Activated gamma-delta T cell treated with Interleukin-2 at 50 U/mL for 16 hours (primary cell): ENCODE data around the gene CLDN9.
A peak's percentile ranks its signal among the peaks of the same experiment; 100 is the strongest.

Experiments
- DNase-seq: peaks from one replicate; pipeline ENCODE4 v3.0.0-alpha.2; 2020

The CLDN9 gene

GRCh38 chr16:3058139-3059030 lies 45.7 kb downstream of the CLDN9 start:
- peak; percentile 61 for DNase-seq

- DNase-seq: peak; percentile 86
These were observed 46.5 kb downstream of the CLDN9 start for GRCh38 chr16:3059041-3059722.

GRCh38 chr16:3059723-3060242 lies 47.1 kb downstream of the CLDN9 start:
- DNase-seq: no peak

- DNase-seq: no peak
These were observed 47.8 kb downstream of the CLDN9 start for GRCh38 chr16:3060339-3061127.

GRCh38 chr16:3062553-3062952 lies 49.8 kb downstream of the CLDN9 start:
- DNase-seq: no peak

- DNase-seq: no peak
These were observed 51.1 kb downstream of the CLDN9 start for GRCh38 chr16:3063625-3064386.
